Lung (tissue), 12 donors: ENCODE data around the gene RAD51D. TPM values are rescaled to one million over a fixed set of nuclear protein-coding genes. Genes with fewer than 3 reads are reported as not detected.

Source experiments
- ATAC-seq: fragments of 200-7000 bp; cut with Tn5 transposase; one replicate; pipeline ENCODE4 v1.9.1; 2020; ENCODE audit warnings: moderate number of reproducible peaks; ENCODE audit not compliant: insufficient read depth, low FRiP score
- DNase-seq, 3 donors: peaks; one replicate each; pipeline ENCODE4 v3.0.0-alpha.2; 2013 to 2017
- H3K27ac ChIP-seq, 2 donors: one replicate each; pipeline ENCODE4 v1.5.1; 2013; ENCODE audit warnings: mild to moderate bottlenecking in 2 of 2, moderate library complexity in 2 of 2, control low read depth in 1 of 2, inconsistent platforms in 1 of 2, low read depth in 1 of 2, low read length in 1 of 2
- H3K27me3 ChIP-seq, 3 donors: one replicate each; pipeline ENCODE4 v1.5.1; 2013; ENCODE audit warnings: low read length in 2 of 3; ENCODE audit not compliant: control insufficient read depth in 3 of 3, insufficient read depth in 3 of 3
- H3K36me3 ChIP-seq, 4 donors: one replicate each; pipeline ENCODE4 v1.5.1; 2013; ENCODE audit warnings: low read length in 4 of 4, mild to moderate bottlenecking in 1 of 4, moderate library complexity in 1 of 4; ENCODE audit not compliant: control insufficient read depth in 4 of 4, insufficient read depth in 4 of 4
- H3K4me1 ChIP-seq, 5 donors: one replicate each; pipeline ENCODE4 v1.5.1; 2013; ENCODE audit warnings: low read length in 5 of 5, mild to moderate bottlenecking in 2 of 5, moderate library complexity in 1 of 5; ENCODE audit not compliant: control insufficient read depth in 5 of 5, insufficient read depth in 5 of 5
- H3K4me3 ChIP-seq: one replicate; pipeline ENCODE4 v1.5.1; 2013; ENCODE audit warnings: mild to moderate bottlenecking, control low read depth, moderate library complexity
- H3K9ac ChIP-seq, 2 donors: one replicate each; pipeline ENCODE4 v1.5.1; 2013; ENCODE audit warnings: low read length in 2 of 2, control low read depth in 1 of 2; ENCODE audit not compliant: insufficient read depth in 1 of 2
- H3K9me3 ChIP-seq, 4 donors: one replicate each; pipeline ENCODE4 v1.5.1; 2013; ENCODE audit warnings: low read length in 3 of 4, mild to moderate bottlenecking in 1 of 4, moderate library complexity in 1 of 4; ENCODE audit not compliant: control insufficient read depth in 4 of 4, insufficient read depth in 3 of 4
- CTCF ChIP-seq: IDR thresholded peaks from 2 replicates; pipeline ENCODE4 v1.5.1; 2012; ENCODE audit warnings: mild to moderate bottlenecking; ENCODE audit errors: control extremely low read depth, extremely low read depth
- WGBS, 2 donors: extraction: QIAGEN DNeasy Blood & Tissue Kit; methylation state at CpG; one replicate each; pipeline ENCODE4 v1.1.7; 2013; 5-methylcytosine and 5-hydroxymethylcytosine counted together
- polyA plus RNA-seq, 2 donors: library from polyadenylated mRNA; stranded (reverse); fragments of 200-250 nt; gene quantifications; one replicate each; pipeline ENCODE4 v1.2.1, GENCODE V29; 2013
- total RNA-seq, 2 donors: library from RNA; depleted of rRNA in 1 of 2; stranded (reverse); fragments of >200 nt in 1 of 2; gene quantifications; one replicate each; pipeline ENCODE4 v1.2.1, GENCODE V29; 2014 to 2021
- donor health status: control.
- donor health status: control.
- donor health status: Bipolar disorder and iron deficiency.
- donor health status: healthy.
- donor health status: DM: yes; HTN: yes; CAD: no.

RAD51D gene
- total and polyA plus RNA-seq, 4 donors = 5.0 to 17.4 (median 8.9) TPM

DNA sequence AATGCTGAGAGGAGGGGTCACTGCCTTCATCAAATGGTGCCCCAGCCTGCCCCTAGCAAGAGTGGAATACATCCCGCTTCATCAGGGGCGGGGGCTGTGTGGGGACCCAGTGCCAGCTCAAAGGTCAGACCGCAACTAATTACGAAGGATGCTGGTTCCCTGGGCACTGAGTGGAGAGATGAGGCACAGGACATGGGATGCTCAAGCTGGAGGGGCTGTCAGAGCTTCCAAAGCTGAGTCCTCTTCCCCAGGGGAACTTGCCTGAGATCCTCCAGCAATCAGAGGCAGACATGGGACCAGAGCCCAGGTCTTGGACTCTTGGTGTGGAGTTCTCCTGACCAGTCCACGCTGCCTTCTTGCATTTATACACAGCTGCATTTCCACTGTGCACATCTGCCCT is 46.9 kb upstream of the RAD51D start:
- TF ChIP-seq CTCF = no peak
- peaks cover 0 to 1% (median 0%) of the 10 kb centered on the region in 5 donors for H3K4me1 ChIP-seq
- no peaks in the 10 kb centered on the region for H3K27me3 ChIP-seq
- no peak for DNase-seq
- ATAC-seq = no peak
- no peak overlapping the region for H3K27ac ChIP-seq
- H3K4me3 ChIP-seq = no peak overlapping the region
- no peaks in the 10 kb centered on the region for H3K9me3 ChIP-seq
- no peaks in the 10 kb centered on the region for H3K36me3 ChIP-seq
- WGBS, 2 donors = 82 to 90% methylated on average over 5 of the region's 5 CpGs
- no peak overlapping the region for H3K9ac ChIP-seq

- H3K27me3 ChIP-seq = peaks cover 0 to 4% (median 0%) of the 10 kb centered on the region in 3 donors
- no peak overlapping the region for H3K27ac ChIP-seq
- ATAC-seq (no peak), DNase-seq (no peak)
- no peaks in the 10 kb centered on the region for H3K36me3 ChIP-seq
- H3K4me1 ChIP-seq = peaks cover 0 to 8% (median 0%) of the 10 kb centered on the region in 5 donors
- 82 to 93% methylated on average over 5 of the region's 5 CpGs for WGBS, 2 donors
- no peaks in the 10 kb centered on the region for H3K9me3 ChIP-seq
- H3K4me3 ChIP-seq = no peak overlapping the region
- H3K9ac ChIP-seq = no peak overlapping the region
- no peak for TF ChIP-seq CTCF
Measured at GRCh38 chr17:35164716-35165115, 45.1 kb upstream of the RAD51D start.

- Histone ChIP-seq H3K4me3 (no peak overlapping the region), H3K27ac (no peak overlapping the region), H3K9ac (no peak overlapping the region), H3K36me3 (no peaks in the 10 kb centered on the region), H3K27me3 (peaks cover 0 to 4% (median 0%) of the 10 kb centered on the region in 3 donors), H3K4me1 (peaks cover 0 to 8% (median 0%) of the 10 kb centered on the region in 5 donors), H3K9me3 (no peaks in the 10 kb centered on the region)
- DNase-seq (no peak), ATAC-seq (no peak)
- 97% methylated on average over 7 of the region's 7 CpGs for WGBS, 2 donors
- no peak for TF ChIP-seq CTCF
Measured at GRCh38 chr17:35163886-35164285, 44.2 kb upstream of the RAD51D start.

GRCh38 chr17:35162755-35163154 is 43.1 kb upstream of the RAD51D start:
- WGBS, 2 donors = 92 to 93% methylated on average over 4 of the region's 4 CpGs
- Histone ChIP-seq H3K27ac (no peak overlapping the region), H3K4me3 (no peak overlapping the region), H3K9me3 (no peaks in the 10 kb centered on the region), H3K36me3 (no peaks in the 10 kb centered on the region), H3K9ac (no peak overlapping the region), H3K27me3 (peaks cover 0 to 9% (median 0%) of the 10 kb centered on the region in 3 donors), H3K4me1 (peaks cover 0 to 8% (median 0%) of the 10 kb centered on the region in 5 donors)
- ATAC-seq (no peak), DNase-seq (no peak)
- TF ChIP-seq CTCF = no peak
